B cell (primary cell): ENCODE data around the gene NOP9. TPM values are rescaled to one million over a fixed set of nuclear protein-coding genes. Genes with fewer than 3 reads are reported as not detected.

Experiments used
- ATAC-seq: fragments of 200-7000 bp; cut with Tn5 transposase; one replicate; pipeline ENCODE4 v1.10.0; 2021; ENCODE audit warnings: low read depth, mild to moderate bottlenecking, moderate number of reproducible peaks, moderate library complexity
- CTCF ChIA-PET: fragments of 350-600 bp; sonication (Branson Sonifier 250); formaldehyde crosslinking; loops from one replicate; lab custom pipeline; 2021; ENCODE audit warnings: antibody characterized with exemption, inconsistent platforms; lab: Charles Lee
- POLR2A ChIA-PET: fragments of 350-600 bp; sonication (Branson Sonifier 250); formaldehyde crosslinking; loops from one replicate; lab custom pipeline; 2021; ENCODE audit warnings: antibody characterized with exemption; lab: Charles Lee
- DNase-seq: peaks from one replicate; pipeline ENCODE4 v3.0.0; 2013
- H2AFZ ChIP-seq: 2 replicates; pipeline ENCODE4 v1.6.1; 2012; ENCODE audit warnings: mild to moderate bottlenecking, low read depth, low read length; ENCODE audit not compliant: insufficient read depth, poor library complexity, severe bottlenecking
- H3K27ac ChIP-seq, 2 donors: 1 replicate in 1 of 2; 2 replicates in 1 of 2; pipeline ENCODE4 v1.5.1; 2012 to 2013; ENCODE audit warnings: low read length in 2 of 2, mild to moderate bottlenecking in 2 of 2, moderate library complexity in 1 of 2
- H3K27me3 ChIP-seq, 4 experiments: fragments of 200-600 bp in 1 of 4; sonication (generic) in 1 of 4; replicated peaks in 1 of 4; 1 replicate in 2 of 4; 2 replicates in 2 of 4; pipeline versions ENCODE4 v1.6.1 to v1.7.0; 2013 to 2016; ENCODE audit warnings: low read length in 3 of 4, mild to moderate bottlenecking in 2 of 4, mixed read lengths in 1 of 4, moderate library complexity in 1 of 4; ENCODE audit not compliant: insufficient read depth in 4 of 4, control insufficient read depth in 3 of 4; ENCODE audit errors: control extremely low read depth in 1 of 4
- H3K36me3 ChIP-seq, 2 experiments: replicated peaks in 1 of 2; 1 replicate in 1 of 2; 2 replicates in 1 of 2; pipeline versions ENCODE4 v1.6.1 to v1.7.1; 2013; ENCODE audit warnings: low read length in 1 of 2; ENCODE audit not compliant: insufficient read depth in 2 of 2, control insufficient read depth in 1 of 2; ENCODE audit errors: control extremely low read depth in 1 of 2, extremely low read depth in 1 of 2
- H3K4me1 ChIP-seq, 2 donors: fragments of 200-600 bp in 1 of 2; sonication (generic) in 1 of 2; 1 replicate in 1 of 2; 2 replicates in 1 of 2; pipeline versions ENCODE4 v1.5.1 to v1.6.1; 2013 to 2017; ENCODE audit warnings: low read length in 2 of 2; ENCODE audit not compliant: control insufficient read depth in 2 of 2, insufficient read depth in 2 of 2
- H3K4me2 ChIP-seq: replicated peaks from 2 replicates; pipeline ENCODE3; 2012; ENCODE audit warnings: mild to moderate bottlenecking, low read depth, low read length; ENCODE audit not compliant: poor library complexity, severe bottlenecking
- H3K4me3 ChIP-seq, 5 experiments: fragments of 200-600 bp in 1 of 5; sonication (generic) in 1 of 5; 1 replicate in 3 of 5; 2 replicates in 2 of 5; pipeline versions ENCODE4 v1.5.1 to v1.7.0; 2011 to 2016; ENCODE audit warnings: low read length in 4 of 5, mild to moderate bottlenecking in 4 of 5, low read depth in 2 of 5, control low read depth in 1 of 5, moderate library complexity in 1 of 5; ENCODE audit not compliant: insufficient read depth in 1 of 5; ENCODE audit errors: control extremely low read depth in 1 of 5, extremely low read depth in 1 of 5
- H3K79me2 ChIP-seq: fragments of 200-600 bp; sonication (generic); one replicate; pipeline ENCODE4 v1.6.0; 2016; ENCODE audit warnings: low read length; ENCODE audit not compliant: control insufficient read depth, insufficient read depth
- H3K9ac ChIP-seq: fragments of 200-600 bp; sonication (generic); 2 replicates; pipeline ENCODE4 v1.6.1; 2017; ENCODE audit warnings: mild to moderate bottlenecking, low read length, moderate library complexity
- H3K9me3 ChIP-seq, 3 donors: one replicate each; pipeline versions ENCODE4 v1.6.1 to v1.7.1; 2013; ENCODE audit warnings: low read length in 2 of 3; ENCODE audit not compliant: control insufficient read depth in 2 of 3, insufficient read depth in 1 of 3; ENCODE audit errors: control extremely low read depth in 1 of 3
- H4K20me1 ChIP-seq: 2 replicates; pipeline ENCODE4 v1.6.0; 2012; ENCODE audit warnings: mild to moderate bottlenecking, low read length; ENCODE audit not compliant: insufficient read depth, control insufficient read depth, poor library complexity, severe bottlenecking
- H3K27ac Mint-ChIP-seq: one replicate; pipeline ENCODE4 v1.8.0; 2021; ENCODE audit warnings: mixed read lengths
- H3K27me3 Mint-ChIP-seq: one replicate; pipeline ENCODE4 v1.8.0; 2021; ENCODE audit warnings: mixed read lengths
- H3K4me1 Mint-ChIP-seq: one replicate; pipeline ENCODE4 v1.8.0; 2021; ENCODE audit warnings: mixed read lengths
- H3K4me3 Mint-ChIP-seq: one replicate; pipeline ENCODE4 v1.8.0; 2021; ENCODE audit warnings: mixed read lengths
- H3K9me3 Mint-ChIP-seq: one replicate; pipeline ENCODE4 v1.8.0; 2022; ENCODE audit warnings: mixed read lengths; ENCODE audit not compliant: insufficient read depth
- CTCF ChIP-seq: fragments of 200-600 bp; IDR thresholded peaks from one replicate; pipeline ENCODE4 v1.8.0; 2022; ENCODE audit warnings: antibody characterized with exemption, mild to moderate bottlenecking
- EZH2 ChIP-seq: IDR thresholded peaks from 2 replicates; pipeline ENCODE4 v1.6.1; 2012; ENCODE audit warnings: borderline replicate concordance, low read depth, mild to moderate bottlenecking, moderate library complexity, low read length; ENCODE audit not compliant: insufficient read depth, poor library complexity, severe bottlenecking
- WGBS: methylation state at CpG from one replicate; pipeline ENCODE4 v1.1.5; 2013; ENCODE audit warnings: missing lambda C conversion rate; ENCODE audit not compliant: insufficient coverage; 5-methylcytosine and 5-hydroxymethylcytosine counted together
- intact Hi-C: fragments of 100-400 bp; cut with micrococcal nuclease; formaldehyde crosslinking; loops from one replicate; pipeline ENCODE4 v1.10.0; 2022
- polyA plus RNA-seq: library from polyadenylated mRNA; depleted of rRNA; stranded (reverse); fragments of >200 nt; gene quantifications from 2 replicates; pipeline ENCODE4 v1.2.3, GENCODE V29; 2012
- total RNA-seq, 2 donors: library from RNA; stranded (reverse); fragments of 120-200 nt in 1 of 2; gene quantifications; 1 replicate in 1 of 2; 2 replicates in 1 of 2; pipeline versions ENCODE4 v1.2.3 to v1.2.4, GENCODE V29; 2013 to 2022

The NOP9 gene
- total and polyA plus RNA-seq, 2 donors (not counting 1 experiment from before 2014, with no cell fraction given): 9.7 to 22.6 TPM

GRCh38 chr14:24296341-24297157, 3.1 kb upstream of the NOP9 start:
- Histone ChIP-seq H3K4me2 (peak overlapping the region; percentile 17), H3K9ac (no peak overlapping the region), H3K9me3 (no peaks in the 10 kb centered on the region), H3K79me2 (peaks cover 44% of the 10 kb centered on the region), H3K36me3 (peaks cover 4 to 38% of the 10 kb centered on the region in 2 experiments), H4K20me1 (peaks cover 6% of the 10 kb centered on the region), H2AFZ (no peak overlapping the region), H3K27me3 (no peaks in the 10 kb centered on the region), H3K4me3 (no peak overlapping the region), H3K27ac (peak overlapping the region; percentile 42 to 76), H3K4me1 (peaks cover 30 to 41% of the 10 kb centered on the region in 2 donors)
- Mint-ChIP-seq H3K4me3 (peak overlapping the region; percentile 44), H3K27me3 (no peaks in the 10 kb centered on the region), H3K4me1 (peaks cover 46% of the 10 kb centered on the region), H3K27ac (peak overlapping the region; percentile 85), H3K9me3 (no peaks in the 10 kb centered on the region)
- ATAC-seq (peak; percentile 64), DNase-seq (peak; percentile 86)
- intact Hi-C loops: loop anchor here (1.0 to 5.0 kb wide), 6 partner anchors 17 to 182 kb away; partner anchors contain the start of genes DCAF11, MDP1, NRL and RABGGTA
- CTCF ChIA-PET: interaction anchor here (0.7 to 10.9 kb wide), 27 partner anchors 7 to 238 kb away, joined by 3 to 254 read pairs (median 7); partner anchors contain the start of genes CHMP4A, CIDEB, DCAF11 and IPO4
- POLR2A ChIA-PET: interaction anchor here (1.1 to 4.1 kb wide), 6 partner anchors 9 to 54 kb away, joined by 3 to 47 read pairs (median 4); partner anchors contain the start of genes LTB4R, LTB4R2, RABGGTA and TINF2
- 88% methylated on average over 8 of the region's 12 CpGs for WGBS
- TF ChIP-seq CTCF: peak; percentile 83
- no peak for TF ChIP-seq EZH2
